Activated CD8-positive, alpha-beta memory T cell treated with anti-CD3 and anti-CD28 coated beads, Interleukin-2, amount 50 U/mL, for 24 hours (primary cell): Measurements from ENCODE around the gene SYNPR.

Source experiments
- DNase-seq: peaks from one replicate; pipeline ENCODE4 v3.0.0-alpha.2; 2020; ENCODE audit errors: extremely low read depth

Gene SYNPR

DNA sequence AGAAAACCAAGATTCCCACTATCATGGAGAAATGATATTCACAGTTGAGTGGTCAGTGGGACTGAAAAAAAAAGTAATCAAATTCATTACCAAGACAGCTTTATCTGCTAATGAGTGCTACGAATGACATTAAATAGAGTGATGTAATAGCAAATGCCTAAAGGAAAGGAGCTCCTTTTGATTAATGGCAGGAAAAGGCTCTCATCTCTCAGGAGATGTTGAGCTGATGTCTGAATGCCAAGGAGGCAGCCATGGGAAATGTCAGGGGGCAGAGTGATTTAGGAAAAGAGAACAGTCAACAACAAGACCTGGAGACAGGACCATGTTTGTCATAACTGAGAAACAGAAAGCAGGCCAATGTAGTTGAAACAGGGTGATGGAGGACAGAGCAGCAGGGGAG, 277.7 kb downstream of the SYNPR start:
- no peak for DNase-seq

DNA sequence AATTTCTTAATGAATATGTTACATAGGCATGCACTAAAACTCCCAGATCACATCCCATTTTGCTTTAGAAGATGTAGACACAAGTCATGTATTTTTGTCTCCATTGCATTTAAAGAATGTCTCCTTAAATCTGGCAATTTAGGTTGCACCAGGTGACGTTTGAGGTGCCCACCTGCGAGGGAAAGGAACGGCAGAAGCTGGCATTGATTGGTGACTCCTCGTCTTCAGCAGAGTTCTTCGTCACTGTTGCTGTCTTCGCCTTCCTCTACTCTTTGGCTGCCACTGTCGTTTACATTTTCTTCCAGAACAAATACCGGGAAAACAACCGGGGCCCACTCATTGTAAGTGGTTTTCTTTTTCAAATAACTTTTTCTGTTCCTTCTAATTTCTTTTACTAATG, 278.3 kb downstream of the SYNPR start:
- DNase-seq: no peak

- DNase-seq: no peak
Observed at GRCh38 chr3:63557912-63558311, 279.8 kb downstream of the SYNPR start.

DNA sequence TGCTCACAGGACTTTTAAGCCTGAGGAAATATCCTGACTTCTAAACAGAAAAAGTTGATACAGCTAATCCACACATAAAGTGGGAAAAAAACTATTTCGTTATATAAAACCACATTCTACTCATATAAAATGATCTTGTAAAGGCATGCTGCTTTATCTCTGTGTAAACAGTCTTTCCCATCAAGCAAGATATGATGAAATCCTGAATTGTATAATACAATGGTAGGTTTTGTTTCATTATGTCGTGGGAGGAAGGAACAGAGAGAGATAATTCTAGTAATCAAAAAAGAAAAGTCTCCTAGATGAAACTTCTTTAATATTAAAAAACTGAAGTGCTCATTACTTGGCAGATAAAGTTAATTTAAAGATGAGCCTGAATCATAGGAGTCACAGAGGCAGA, 281.8 kb downstream of the SYNPR start:
- no peak for DNase-seq

DNA sequence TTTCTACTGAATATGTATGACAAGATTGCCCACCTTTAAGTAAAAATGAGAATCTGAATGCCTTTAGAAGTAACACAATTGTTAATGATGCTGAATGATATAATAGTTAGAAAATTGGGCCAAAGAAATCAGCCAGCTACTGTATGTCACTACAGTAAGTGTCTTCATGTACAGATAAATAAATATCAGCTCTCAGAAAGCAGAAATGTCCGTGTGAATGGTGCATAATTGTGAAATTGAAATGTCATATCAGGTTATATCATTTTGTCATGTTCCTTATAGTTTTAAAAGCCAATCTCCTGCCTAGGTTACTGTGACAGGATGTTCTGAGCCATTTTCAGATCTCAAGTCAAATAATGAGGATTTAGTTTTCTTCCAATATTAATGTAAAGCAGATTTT, 283.8 kb downstream of the SYNPR start:
- DNase-seq: no peak

DNA sequence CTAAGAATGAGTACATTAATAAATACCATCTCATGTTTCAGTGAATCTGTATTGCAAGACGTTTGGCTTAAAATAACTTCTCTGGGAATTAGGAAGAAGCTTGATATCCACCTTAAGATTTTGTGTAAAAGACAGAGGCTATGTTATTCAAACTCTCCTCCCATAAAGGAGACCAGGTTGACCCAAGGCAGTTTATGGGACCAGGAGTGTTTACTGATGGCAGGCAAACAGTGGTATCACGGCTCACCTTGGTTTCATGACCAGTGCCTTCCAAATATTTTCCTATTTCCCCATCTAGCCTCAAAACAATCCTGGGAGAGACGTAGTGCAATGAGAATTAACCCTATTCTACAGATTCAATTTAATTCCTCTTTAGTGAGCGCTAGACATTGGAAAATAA, 284.2 kb downstream of the SYNPR start:
- no peak for DNase-seq

GRCh38 chr3:63563572-63563971, 285.5 kb downstream of the SYNPR start:
- DNase-seq: no peak

- no peak for DNase-seq
Observed at GRCh38 chr3:63565220-63565619, 287.1 kb downstream of the SYNPR start.

DNA sequence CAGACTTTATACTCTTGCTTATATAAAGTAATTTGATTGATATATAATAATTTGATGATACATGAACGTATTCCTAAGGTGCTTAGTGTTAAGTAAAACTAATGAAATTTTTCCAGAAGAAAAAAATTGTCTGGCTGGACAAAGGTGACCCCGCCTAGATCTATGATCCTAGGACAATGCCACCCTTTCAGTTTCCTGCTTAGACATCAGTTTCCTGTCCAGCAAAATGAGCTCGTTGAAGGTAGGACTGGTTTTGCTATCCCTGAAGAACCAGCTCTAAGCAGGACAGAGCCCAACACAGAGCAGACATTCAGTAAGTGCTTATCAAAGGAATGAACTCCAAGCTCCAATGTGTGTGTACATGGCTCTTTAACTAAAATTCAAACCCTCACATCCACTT, 293.6 kb downstream of the SYNPR start:
- no peak for DNase-seq

DNA sequence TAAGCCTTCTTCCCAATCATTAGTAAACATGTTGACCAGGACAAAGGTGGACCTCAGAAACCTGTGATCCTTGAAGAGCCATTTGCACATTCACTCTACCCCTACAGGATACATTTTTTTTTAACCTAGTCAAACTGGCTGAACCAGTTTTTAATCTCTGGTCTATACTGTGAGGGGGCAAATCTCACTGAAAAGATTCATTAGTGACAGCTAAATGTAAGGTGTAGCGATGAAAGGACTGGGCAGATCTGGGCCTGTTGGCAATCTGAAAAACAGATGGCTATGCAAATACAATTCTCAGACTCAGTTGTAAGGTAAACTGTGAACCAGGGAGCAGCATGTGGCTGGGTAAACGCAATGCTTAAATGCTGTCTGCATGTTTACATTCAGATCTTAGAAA, 298.7 kb downstream of the SYNPR start:
- no peak for DNase-seq

DNA sequence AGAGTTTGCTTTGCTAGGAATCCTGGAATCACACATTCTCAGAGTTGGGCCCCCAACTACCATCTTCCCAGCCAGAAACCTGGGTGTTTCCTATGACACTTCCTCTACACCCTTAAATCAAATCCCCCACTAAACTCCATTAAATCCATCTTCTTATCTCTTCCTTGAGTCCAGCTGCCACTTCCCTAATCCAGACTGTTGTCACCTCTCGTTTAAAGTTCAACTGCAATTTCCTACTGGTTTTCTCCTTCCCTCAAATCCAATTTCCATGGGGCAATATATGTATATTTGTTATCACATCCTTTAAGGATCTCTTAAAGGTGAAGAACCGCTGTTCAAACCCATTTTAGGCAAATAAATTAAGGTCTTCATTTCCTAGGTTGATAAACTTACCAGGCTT, 300.8 kb downstream of the SYNPR start:
- DNase-seq: no peak

GRCh38 chr3:63580151-63580550, 302.0 kb downstream of the SYNPR start:
- DNase-seq: no peak

GRCh38 chr3:63582943-63583500, 304.9 kb downstream of the SYNPR start:
- no peak for DNase-seq

- no peak for DNase-seq
Observed at GRCh38 chr3:63584681-63585080, 306.6 kb downstream of the SYNPR start.

GRCh38 chr3:63585927-63586326, 307.8 kb downstream of the SYNPR start:
- DNase-seq: no peak

DNA sequence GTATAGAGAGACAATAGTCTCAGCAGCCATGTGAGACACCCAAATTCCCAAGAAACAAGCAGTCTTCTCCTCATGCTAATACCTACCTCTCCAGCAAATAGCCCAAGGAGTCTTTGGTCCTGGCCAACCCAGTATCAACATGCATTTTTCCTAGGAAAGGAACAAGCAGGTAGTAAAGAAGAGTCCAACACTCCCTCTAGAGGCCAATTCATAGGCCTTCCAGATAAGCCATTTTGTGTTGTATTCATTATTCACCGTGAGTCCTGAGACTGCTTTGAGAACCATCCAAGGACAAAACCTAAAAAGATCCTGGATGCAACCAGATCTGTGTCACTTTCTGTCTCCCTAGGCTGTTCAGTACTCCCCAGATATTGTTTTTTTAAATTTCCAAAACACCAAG, 310.8 kb downstream of the SYNPR start:
- no peak for DNase-seq

- no peak for DNase-seq
Observed at GRCh38 chr3:63593779-63594178, 315.7 kb downstream of the SYNPR start.

- no peak for DNase-seq
Observed at GRCh38 chr3:63595221-63595620, 317.1 kb downstream of the SYNPR start.

- DNase-seq: no peak
Observed at GRCh38 chr3:63597019-63597418, 318.9 kb downstream of the SYNPR start.

DNA sequence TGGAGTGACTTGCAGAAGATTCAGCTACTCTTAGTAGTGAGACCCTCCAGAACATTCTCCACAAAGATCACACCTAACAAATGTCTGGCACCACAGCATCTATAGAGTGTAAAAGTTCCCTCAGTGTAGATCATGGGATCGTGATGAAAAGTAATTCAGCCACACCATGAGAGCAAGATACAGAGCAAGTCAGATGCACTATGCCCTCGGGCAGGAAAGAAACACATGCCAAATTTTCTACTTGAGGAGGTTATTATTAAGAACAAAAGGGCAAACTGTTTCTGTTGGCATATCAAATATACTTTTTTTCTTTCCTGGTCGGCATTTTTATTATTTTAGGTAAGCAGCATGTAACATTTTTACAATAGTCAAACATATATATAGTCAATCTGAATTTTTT, 329.6 kb downstream of the SYNPR start:
- DNase-seq: no peak

- no peak for DNase-seq
Observed at GRCh38 chr3:63609408-63609807, 331.3 kb downstream of the SYNPR start.

- no peak for DNase-seq
Observed at GRCh38 chr3:63609834-63610233, 331.7 kb downstream of the SYNPR start.

DNA sequence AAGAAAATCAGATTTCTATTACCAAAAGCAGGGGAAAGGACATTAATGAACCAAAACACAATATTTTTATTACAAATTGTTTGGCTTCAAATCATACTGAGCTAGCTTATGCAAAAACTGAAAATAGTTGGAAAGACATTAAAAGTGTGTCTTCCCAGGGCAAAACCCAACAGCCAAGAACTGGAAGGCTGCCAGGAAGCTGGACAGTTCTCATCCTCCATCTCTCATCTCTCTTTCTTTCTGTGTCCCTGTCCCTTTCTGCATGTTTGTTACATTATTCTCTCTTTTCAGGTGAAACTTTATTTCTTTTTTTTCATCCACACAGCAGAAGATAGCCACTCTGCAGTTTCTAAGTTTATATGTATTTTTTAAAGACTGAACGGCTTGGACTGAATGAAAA, 333.3 kb downstream of the SYNPR start:
- no peak for DNase-seq

DNA sequence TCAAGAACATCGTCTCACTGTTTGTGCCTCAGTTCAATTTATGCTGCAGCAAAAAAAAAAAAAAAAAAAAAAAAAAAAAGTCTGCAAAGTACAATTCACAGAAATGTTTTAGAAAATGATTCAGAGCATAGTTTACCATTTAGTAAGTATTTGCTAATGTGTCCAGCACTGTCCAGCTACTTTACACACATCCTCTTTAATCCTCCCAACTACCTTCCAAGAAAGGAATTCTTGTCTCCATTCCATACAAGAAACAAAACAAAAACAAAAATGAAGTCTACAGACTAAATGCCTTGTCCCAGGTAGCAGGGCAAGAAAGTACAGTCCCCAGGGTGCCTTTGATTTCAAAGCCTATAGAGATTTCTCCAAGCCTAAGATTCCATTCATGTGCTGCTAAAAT, 335.5 kb downstream of the SYNPR start:
- DNase-seq: no peak

- no peak for DNase-seq
Observed at GRCh38 chr3:63617391-63617790, 339.3 kb downstream of the SYNPR start.
